IMR-90 (cell line): ENCODE data around the gene CDH1. TPM values are rescaled to one million over a fixed set of nuclear protein-coding genes. Genes with fewer than 3 reads are reported as not detected.

Source experiments
- ATAC-seq: fragments of 200-7000 bp; cut with Tn5 transposase; 2 replicates; pipeline ENCODE4 v1.9.1; 2020; ENCODE audit warnings: low read depth, mild to moderate bottlenecking, moderate library complexity
- BruUV-seq: library from RNA; stranded (reverse); fragments of 400-500 nt; replicated peaks from 2 replicates; lab custom pipeline; 2021; lab: Mats Ljungman, UMichigan
- CTCF ChIA-PET: fragments of 300-600 bp; formaldehyde crosslinking; extraction: SDS; loops from one replicate; lab custom pipeline; 2021; ENCODE audit warnings: antibody characterized with exemption; lab: Yijun Ruan, JAX
- POLR2A ChIA-PET: fragments of 300-600 bp; sonication (Branson Sonifier 250); formaldehyde crosslinking; loops from one replicate; lab custom pipeline; 2022; ENCODE audit warnings: antibody characterized with exemption; ENCODE audit not compliant: unreplicated experiment; lab: Charles Lee
- DNase-seq: peaks from one replicate; pipeline ENCODE4 v3.0.0; 2013
- H2AFZ ChIP-seq: replicated peaks from 2 replicates; pipeline ENCODE3; 2013; ENCODE audit warnings: low read length, mild to moderate bottlenecking; ENCODE audit not compliant: poor library complexity
- H2AK5ac ChIP-seq: 2 replicates; pipeline ENCODE4 v1.6.1; 2013; ENCODE audit warnings: low read depth, low read length, inconsistent platforms
- H2AK9ac ChIP-seq: replicated peaks from 2 replicates; pipeline ENCODE3; 2013; ENCODE audit warnings: mild to moderate bottlenecking, low read depth, low read length, moderate library complexity; ENCODE audit not compliant: poor library complexity
- H2BK120ac ChIP-seq: 2 replicates; pipeline ENCODE4 v1.6.1; 2013; ENCODE audit warnings: low read depth, low read length, inconsistent platforms
- H2BK15ac ChIP-seq: 3 replicates; pipeline ENCODE4 v1.6.1; 2013; ENCODE audit warnings: low read depth, low read length, inconsistent platforms
- H2BK20ac ChIP-seq: 2 replicates; pipeline ENCODE4 v1.6.1; 2013; ENCODE audit warnings: low read depth, mild to moderate bottlenecking, inconsistent platforms, low read length, moderate library complexity
- H2BK5ac ChIP-seq: 2 replicates; pipeline ENCODE4 v1.6.1; 2013; ENCODE audit warnings: mild to moderate bottlenecking, low read depth, low read length, inconsistent platforms; ENCODE audit not compliant: poor library complexity, severe bottlenecking
- H3K14ac ChIP-seq: replicated peaks from 2 replicates; pipeline ENCODE4 v1.6.1; 2013; ENCODE audit warnings: low read depth, low read length, inconsistent platforms
- H3K18ac ChIP-seq: 2 replicates; pipeline ENCODE4 v1.6.1; 2013; ENCODE audit warnings: low read depth, low read length, control low read depth
- H3K23ac ChIP-seq: 2 replicates; pipeline ENCODE4 v1.6.1; 2013; ENCODE audit warnings: low read depth, low read length, inconsistent platforms
- H3K27ac ChIP-seq: 2 replicates; pipeline ENCODE4 v1.5.1; 2013; ENCODE audit warnings: mild to moderate bottlenecking, control low read depth, low read length; ENCODE audit not compliant: insufficient read depth
- H3K27me3 ChIP-seq: 2 replicates; pipeline ENCODE4 v1.6.1; 2013; ENCODE audit warnings: low read length; ENCODE audit not compliant: control insufficient read depth, insufficient read depth
- H3K36me3 ChIP-seq: 2 replicates; pipeline ENCODE4 v1.6.1; 2013; ENCODE audit warnings: low read length, mixed read lengths; ENCODE audit not compliant: control insufficient read depth, insufficient read depth
- H3K4ac ChIP-seq: 2 replicates; pipeline ENCODE4 v1.6.1; 2013; ENCODE audit warnings: low read depth, low read length, inconsistent platforms
- H3K4me1 ChIP-seq: 2 replicates; pipeline ENCODE4 v1.6.1; 2013; ENCODE audit warnings: low read length, mixed read lengths; ENCODE audit not compliant: control insufficient read depth, insufficient read depth
- H3K4me2 ChIP-seq: 2 replicates; pipeline ENCODE4 v1.6.1; 2013; ENCODE audit warnings: low read depth, mild to moderate bottlenecking, control low read depth, low read length, moderate library complexity
- H3K4me3 ChIP-seq: 2 replicates; pipeline ENCODE4 v1.5.1; 2013; ENCODE audit warnings: low read depth, mild to moderate bottlenecking, control low read depth, low read length, moderate library complexity; ENCODE audit not compliant: insufficient read depth
- H3K56ac ChIP-seq: 2 replicates; pipeline ENCODE4 v1.6.1; 2013; ENCODE audit warnings: low read length, inconsistent platforms; ENCODE audit not compliant: insufficient read depth; ENCODE audit errors: extremely low read depth
- H3K79me1 ChIP-seq, 2 experiments: 2 replicates each; pipeline ENCODE4 v1.6.1; 2013; ENCODE audit warnings: low read length in 2 of 2, inconsistent platforms in 1 of 2, low read depth in 1 of 2
- H3K9ac ChIP-seq: 2 replicates; pipeline ENCODE4 v1.6.1; 2013; ENCODE audit warnings: low read depth, low read length, control low read depth
- H3K9me1 ChIP-seq: 2 replicates; pipeline ENCODE4 v1.6.1; 2013; ENCODE audit warnings: low read length, inconsistent platforms; ENCODE audit not compliant: insufficient read depth
- H3K9me3 ChIP-seq: 2 replicates; pipeline ENCODE4 v1.6.1; 2013; ENCODE audit warnings: low read length; ENCODE audit not compliant: control insufficient read depth, insufficient read depth
- H4K20me1 ChIP-seq: 2 replicates; pipeline ENCODE4 v1.6.1; 2013; ENCODE audit warnings: low read length, inconsistent platforms; ENCODE audit not compliant: insufficient read depth
- H4K5ac ChIP-seq: 2 replicates; pipeline ENCODE4 v1.6.1; 2013; ENCODE audit warnings: mild to moderate bottlenecking, low read depth, low read length, control low read depth
- H4K8ac ChIP-seq, 2 experiments: 2 replicates each; pipeline ENCODE4 v1.6.1; 2013; ENCODE audit warnings: low read depth in 2 of 2, low read length in 2 of 2, control low read depth in 1 of 2, inconsistent platforms in 1 of 2
- H4K91ac ChIP-seq: 2 replicates; pipeline ENCODE4 v1.6.1; 2013; ENCODE audit warnings: low read depth, low read length, inconsistent platforms; ENCODE audit not compliant: insufficient read depth
- SMC3 ChIP-seq: fragments of 150-350 bp; IDR thresholded peaks from 2 replicates; pipeline ENCODE4 v1.6.1; 2016; ENCODE audit warnings: low read depth, mild to moderate bottlenecking, antibody characterized with exemption, low read length, moderate library complexity
- WGBS, 2 experiments: methylation state at CpG; one replicate each; pipeline versions ENCODE4 v1.1.5 to v1.1.7; 2013; ENCODE audit warnings: missing lambda C conversion rate in 2 of 2; ENCODE audit not compliant: insufficient read length in 1 of 2; ENCODE audit errors: extremely low coverage in 2 of 2; 5-methylcytosine and 5-hydroxymethylcytosine counted together
- dilution Hi-C: fragments of 300-500 bp; cut with HindIII; formaldehyde crosslinking; loops from one replicate; pipeline ENCODE4 v1.14.3; 2018; ENCODE audit warnings: low sequenced_read_pairs; ENCODE audit not compliant: unreplicated experiment
- in situ Hi-C: fragments of 300-500 bp; cut with MboI; formaldehyde crosslinking; loops from 3 replicates; pipeline ENCODE4 v1.14.3; 2019; ENCODE audit warnings: low sequenced_read_pairs, inconsistent platforms, mixed read lengths
- intact Hi-C: fragments of 100-400 bp; cut with micrococcal nuclease; formaldehyde crosslinking; loops from 2 replicates; pipeline ENCODE4 v1.10.0; 2022
- polyA plus RNA-seq, 3 experiments: library from polyadenylated mRNA; depleted of rRNA; stranded (reverse); fragments of >200 nt; gene quantifications; 2 replicates each; pipeline ENCODE4 v1.2.3, GENCODE V29; 2012; ENCODE audit warnings: low replicate concordance in 1 of 3
- total RNA-seq: library from RNA; depleted of rRNA; stranded (reverse); fragments of >200 nt; gene quantifications from 2 replicates; pipeline ENCODE4 v1.2.3, GENCODE V29; 2012
- TF ChIP-seq, protein P1 (sequence below): conservative IDR thresholded peaks from 2 replicates; pipeline ENCODE4 v1.5.1; 2012; ENCODE audit warnings: mild to moderate bottlenecking, low read depth, low read length, improper control_type of control experiment

Gene CDH1
- total and polyA plus RNA-seq, 2 of the 4 experiments (the other 2 are of a cell fraction) = under 0.01 TPM; not detected in 1

GRCh38 chr16:68869492-68870088 lies 132.5 kb downstream of the CDH1 start:
- no peak overlapping the region for H4K8ac ChIP-seq
- no peak overlapping the region for H3K18ac ChIP-seq
- H2BK20ac ChIP-seq = no peak overlapping the region
- H2BK5ac ChIP-seq = no peak overlapping the region
- in situ Hi-C loops (no loop called here), intact Hi-C loops (no loop called here), dilution Hi-C loops (no loop called here)
- ATAC-seq (no peak), DNase-seq (no peak)
- no peak overlapping the region for H3K4me3 ChIP-seq
- no peak overlapping the region for H3K4ac ChIP-seq
- ChIA-PET CTCF (no interaction called here), POLR2A (no interaction called here)
- H3K56ac ChIP-seq = no peak overlapping the region
- H4K5ac ChIP-seq = no peak overlapping the region
- H2AK9ac ChIP-seq = no peak overlapping the region
- H4K91ac ChIP-seq = no peak overlapping the region
- no peak overlapping the region for H3K9ac ChIP-seq
- H3K9me1 ChIP-seq = no peaks in the 10 kb centered on the region
- no peak overlapping the region for H3K14ac ChIP-seq
- no TSS peak for BruUV-seq
- no peaks in the 10 kb centered on the region for H3K4me1 ChIP-seq
- H2AK5ac ChIP-seq = no peak overlapping the region
- no peaks in the 10 kb centered on the region for H3K79me1 ChIP-seq
- H3K4me2 ChIP-seq = no peak overlapping the region
- H3K27ac ChIP-seq = no peak overlapping the region
- H3K9me3 ChIP-seq = no peaks in the 10 kb centered on the region
- TF ChIP-seq SMC3 = no peak
- TF ChIP-seq, protein P1, sequence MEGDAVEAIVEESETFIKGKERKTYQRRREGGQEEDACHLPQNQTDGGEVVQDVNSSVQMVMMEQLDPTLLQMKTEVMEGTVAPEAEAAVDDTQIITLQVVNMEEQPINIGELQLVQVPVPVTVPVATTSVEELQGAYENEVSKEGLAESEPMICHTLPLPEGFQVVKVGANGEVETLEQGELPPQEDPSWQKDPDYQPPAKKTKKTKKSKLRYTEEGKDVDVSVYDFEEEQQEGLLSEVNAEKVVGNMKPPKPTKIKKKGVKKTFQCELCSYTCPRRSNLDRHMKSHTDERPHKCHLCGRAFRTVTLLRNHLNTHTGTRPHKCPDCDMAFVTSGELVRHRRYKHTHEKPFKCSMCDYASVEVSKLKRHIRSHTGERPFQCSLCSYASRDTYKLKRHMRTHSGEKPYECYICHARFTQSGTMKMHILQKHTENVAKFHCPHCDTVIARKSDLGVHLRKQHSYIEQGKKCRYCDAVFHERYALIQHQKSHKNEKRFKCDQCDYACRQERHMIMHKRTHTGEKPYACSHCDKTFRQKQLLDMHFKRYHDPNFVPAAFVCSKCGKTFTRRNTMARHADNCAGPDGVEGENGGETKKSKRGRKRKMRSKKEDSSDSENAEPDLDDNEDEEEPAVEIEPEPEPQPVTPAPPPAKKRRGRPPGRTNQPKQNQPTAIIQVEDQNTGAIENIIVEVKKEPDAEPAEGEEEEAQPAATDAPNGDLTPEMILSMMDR = no peak
- H3K27me3 ChIP-seq = no peaks in the 10 kb centered on the region
- no peak overlapping the region for H2BK120ac ChIP-seq
- no peak overlapping the region for H3K23ac ChIP-seq
- H2BK15ac ChIP-seq = no peak overlapping the region
- WGBS, 2 experiments = 100% methylated on average over 3 of the region's 4 CpGs; no CpG with 5 or more reads in 1 of the 2 experiments
- H4K20me1 ChIP-seq = no peaks in the 10 kb centered on the region
- H3K36me3 ChIP-seq = peaks cover 4% of the 10 kb centered on the region
- no peak overlapping the region for H2AFZ ChIP-seq
